ENCODE results near the gene CD9.
"Not testable (repeated sequence)": the region's sequence is repeated elsewhere in the genome, so short reads cannot be mapped to it uniquely, and the experiment has no call there.

The CD9 gene

DNA sequence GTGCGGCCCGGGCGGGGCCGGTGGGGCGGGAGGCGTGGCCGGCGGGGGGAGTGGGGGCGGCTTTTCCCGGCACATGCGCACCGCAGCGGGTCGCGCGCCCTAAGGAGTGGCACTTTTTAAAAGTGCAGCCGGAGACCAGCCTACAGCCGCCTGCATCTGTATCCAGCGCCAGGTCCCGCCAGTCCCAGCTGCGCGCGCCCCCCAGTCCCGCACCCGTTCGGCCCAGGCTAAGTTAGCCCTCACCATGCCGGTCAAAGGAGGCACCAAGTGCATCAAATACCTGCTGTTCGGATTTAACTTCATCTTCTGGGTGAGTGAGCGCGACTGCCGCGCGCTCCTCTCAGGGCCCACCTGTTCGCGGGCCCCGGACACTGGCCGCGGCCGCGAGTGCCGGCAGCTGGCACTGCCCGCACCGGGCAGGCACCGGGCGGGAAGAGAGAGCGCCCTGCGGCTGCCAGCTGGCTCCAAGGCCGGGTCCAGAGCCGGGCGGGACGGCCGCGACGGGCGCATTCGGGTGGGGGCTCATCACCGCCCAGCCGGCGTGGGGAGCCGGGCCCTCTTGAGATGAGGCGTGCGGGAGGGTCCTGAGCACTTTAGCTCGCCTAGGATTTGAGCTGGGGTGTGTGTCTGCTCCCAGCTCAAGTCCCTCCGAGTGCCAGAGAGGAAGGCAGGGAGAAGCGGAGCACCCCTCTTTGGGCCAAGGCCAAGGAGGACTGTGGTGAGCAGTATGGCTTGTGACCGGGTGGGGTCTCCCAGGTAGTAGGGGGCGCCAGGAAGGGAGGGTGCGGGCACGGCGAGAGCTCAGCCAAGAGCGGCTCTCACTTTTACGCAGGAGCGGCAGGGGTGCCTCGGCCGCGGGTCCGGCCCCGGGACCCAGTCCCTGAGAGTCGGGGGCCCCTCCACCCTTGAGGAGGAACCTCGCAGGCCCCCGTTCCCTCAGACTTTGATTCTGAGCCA, at the start of gene CD9:
Gene CD9 (plus strand): TSS at position 145 of the 957 bp plus-strand sequence. CDS start 100 bp downstream, at position 245.
- DNase-seq: no peak

GRCh38 chr12:6154730-6155459, 45.3 kb upstream of the CD9 start:
- no peak for DNase-seq

- no peak for DNase-seq
Measured at GRCh38 chr12:6157482-6157881, 42.7 kb upstream of the CD9 start.

DNA sequence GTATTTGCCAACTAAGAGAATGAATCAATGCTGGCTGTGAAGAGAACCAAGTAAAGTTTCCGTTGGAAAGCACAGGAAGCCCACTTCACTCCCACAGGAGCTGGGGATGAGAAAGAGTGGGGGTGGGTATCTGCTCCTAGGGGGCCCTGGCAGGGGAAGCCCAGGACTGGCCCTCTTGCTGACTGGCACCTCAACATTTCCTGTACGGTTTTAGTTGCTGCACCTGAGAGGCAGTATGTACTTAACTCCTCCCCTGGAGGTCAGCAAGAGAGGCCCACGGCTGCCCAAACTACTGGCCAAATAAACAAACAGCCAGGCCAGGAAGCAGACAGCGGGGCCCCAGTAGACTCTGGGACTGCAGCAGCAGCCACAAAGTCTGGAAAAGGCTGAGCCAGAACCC, 41.9 kb upstream of the CD9 start:
- DNase-seq: no peak

DNA sequence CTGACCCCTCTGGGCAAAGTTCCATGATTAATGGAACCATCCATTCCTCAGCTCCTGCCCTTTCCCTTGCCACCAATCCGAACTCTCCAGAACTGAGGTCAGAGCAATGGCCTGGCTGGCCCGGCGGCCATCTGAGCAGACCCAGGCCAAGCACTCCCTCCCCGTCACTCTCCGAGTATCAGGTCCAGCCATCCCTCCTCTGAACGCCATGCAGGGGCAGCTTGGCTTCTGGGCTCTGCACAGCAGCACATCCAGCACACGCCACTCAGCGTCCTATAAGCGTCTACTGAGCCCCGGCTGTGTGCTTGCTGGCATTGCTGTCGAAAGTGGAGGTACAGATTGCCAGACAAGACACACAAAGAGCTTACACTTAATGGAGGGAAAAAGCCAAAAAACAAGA, 41.5 kb upstream of the CD9 start:
- no peak for DNase-seq

- not testable (repeated sequence) for DNase-seq
Measured at GRCh38 chr12:6159166-6160011, 40.8 kb upstream of the CD9 start.

GRCh38 chr12:6160049-6160649, 40.1 kb upstream of the CD9 start:
- not testable (repeated sequence) for DNase-seq

DNA sequence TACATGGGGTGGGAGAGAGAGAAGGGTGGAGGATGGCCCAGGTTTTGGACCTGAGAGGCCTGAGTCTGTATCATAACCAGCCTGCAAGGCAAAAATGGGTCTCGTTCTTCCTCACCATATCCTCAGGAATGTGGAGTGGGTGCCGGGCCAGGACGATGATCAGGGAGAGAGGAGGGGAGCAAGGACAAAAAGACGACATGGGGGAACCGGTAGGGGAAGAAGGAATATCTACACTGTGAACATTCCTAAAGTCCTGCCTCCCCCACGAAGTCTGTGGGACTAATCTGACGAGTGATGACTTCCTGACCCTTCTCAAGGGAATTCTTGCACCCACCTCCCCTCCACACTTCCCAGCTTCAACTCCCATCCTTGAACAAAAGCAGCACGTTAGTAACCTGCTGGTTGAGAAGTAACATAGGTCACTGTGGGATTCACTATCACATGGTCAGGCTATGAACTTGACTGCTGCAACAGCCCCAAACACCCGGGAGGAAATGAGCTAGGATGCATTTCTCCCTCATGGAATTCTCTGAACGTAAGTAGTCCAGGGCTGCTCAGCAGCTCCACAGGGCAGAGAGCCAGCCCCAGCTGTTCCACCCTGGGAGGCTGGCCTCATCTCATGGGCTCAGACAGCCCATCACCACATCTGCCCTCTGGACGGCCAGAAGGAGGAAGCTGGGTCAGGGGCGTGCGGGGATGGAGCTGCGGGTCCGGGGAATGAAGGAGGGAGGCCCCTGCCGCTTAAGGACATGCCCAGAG, 38.9 kb upstream of the CD9 start:
- DNase-seq: no peak

GRCh38 chr12:6163416-6164060, 36.7 kb upstream of the CD9 start:
- DNase-seq: no peak

- DNase-seq: no peak
Measured at GRCh38 chr12:6165395-6165794, 34.8 kb upstream of the CD9 start.

DNA sequence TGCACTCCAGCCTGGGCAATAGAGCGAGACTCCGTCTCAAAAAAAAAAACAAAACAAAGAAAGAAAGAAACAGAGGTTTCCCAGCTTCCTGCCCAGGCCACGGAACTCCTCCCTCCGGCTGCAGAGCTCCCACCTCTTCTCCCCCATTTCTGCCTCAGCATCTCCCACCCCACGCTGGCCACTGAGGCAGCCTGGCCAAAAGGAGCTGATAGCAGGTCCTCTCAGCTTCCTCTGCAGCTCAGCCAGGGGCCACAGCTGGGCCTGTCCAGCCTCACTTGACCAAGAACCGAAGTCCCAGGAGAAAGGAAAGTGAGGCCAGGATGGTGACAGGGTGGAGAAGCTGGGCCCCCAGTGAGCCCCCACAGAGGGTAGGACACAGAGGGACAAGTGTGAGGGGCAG, 33.4 kb upstream of the CD9 start:
- DNase-seq: no peak

DNA sequence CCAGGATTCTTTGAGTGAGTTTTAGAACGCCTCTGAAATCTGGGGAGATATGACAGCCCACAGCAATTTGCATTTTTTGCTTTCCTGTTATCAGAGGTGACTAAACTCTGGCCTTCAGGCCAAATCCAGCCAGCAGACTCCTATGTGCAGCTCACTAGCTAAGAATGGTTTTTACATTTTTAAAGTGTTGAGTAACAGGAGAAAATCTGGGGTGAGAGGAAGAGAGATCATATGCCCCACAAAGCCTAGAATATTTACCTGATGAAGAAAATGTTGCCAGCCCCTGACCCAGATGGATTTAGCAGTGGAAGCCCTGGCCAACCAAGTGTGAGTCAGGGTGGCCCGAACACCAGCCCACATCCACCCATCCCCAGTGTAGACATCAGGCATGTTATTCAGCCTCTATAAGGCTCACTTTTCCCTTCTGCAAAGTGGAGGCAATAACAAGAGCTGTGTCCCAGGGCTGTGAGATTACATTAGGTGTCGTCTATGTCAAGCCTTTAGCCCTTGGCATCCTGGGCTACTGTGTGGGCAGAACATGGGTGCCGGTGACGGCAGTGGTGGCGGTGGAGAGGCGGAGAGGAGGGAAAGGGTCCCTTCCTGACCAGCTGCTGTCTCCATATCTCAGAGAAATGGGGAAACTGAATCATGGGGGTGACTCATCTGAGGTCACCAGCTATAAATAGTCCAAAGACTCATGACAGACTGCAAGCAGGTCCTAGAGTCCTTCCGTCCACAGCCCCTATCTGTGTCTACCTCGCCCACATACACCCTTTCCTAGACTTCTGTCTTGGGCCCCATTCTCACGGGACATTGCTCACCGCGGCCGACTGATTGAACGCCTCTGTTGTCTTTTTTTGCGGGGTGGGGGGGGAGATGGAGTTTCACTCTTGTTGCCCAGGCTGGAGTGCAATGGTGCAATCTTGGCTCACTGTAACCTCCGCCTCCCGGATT, 32.6 kb upstream of the CD9 start:
- DNase-seq: no peak

GRCh38 chr12:6171409-6172015, 28.7 kb upstream of the CD9 start:
- DNase-seq: no peak

DNA sequence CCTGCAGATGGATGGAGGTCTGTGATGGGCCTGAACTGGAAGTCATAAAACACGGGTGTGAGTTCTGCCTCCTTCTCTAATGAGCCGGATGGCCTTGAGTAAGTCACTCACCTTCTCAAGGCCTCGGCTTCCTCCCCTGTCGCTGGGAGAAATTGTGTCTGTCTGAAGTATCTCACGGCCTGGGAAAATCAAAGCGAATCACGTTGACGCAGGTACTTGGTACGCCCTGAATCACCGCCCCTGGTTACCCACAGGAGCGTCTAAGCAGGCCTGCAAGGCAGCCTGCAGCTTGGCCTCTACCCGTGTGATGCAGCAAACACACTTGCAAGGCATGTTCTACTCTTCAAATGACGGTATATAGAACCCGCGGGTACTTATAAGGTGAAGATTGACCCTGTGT, 28.1 kb upstream of the CD9 start:
- no peak for DNase-seq

DNA sequence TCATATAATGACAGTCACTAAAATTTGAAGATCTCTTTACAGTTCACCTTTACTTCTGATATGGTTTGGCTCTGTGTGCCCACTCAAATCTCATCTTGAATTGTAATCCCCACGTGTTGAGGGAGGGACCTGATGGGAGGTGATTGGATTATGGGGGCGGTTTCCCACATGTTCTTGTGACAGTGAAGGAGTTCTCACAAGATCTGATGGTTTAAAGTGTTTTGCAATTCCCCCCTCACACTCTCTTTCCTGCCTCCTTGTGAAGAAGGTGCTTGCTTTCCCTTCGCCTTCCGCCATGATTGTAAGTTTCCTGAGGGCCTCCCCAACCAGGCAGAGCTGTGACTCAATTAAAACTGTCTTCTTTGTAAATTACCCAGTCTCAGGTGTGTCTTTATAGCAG, 27.3 kb upstream of the CD9 start:
- DNase-seq: no peak

DNA sequence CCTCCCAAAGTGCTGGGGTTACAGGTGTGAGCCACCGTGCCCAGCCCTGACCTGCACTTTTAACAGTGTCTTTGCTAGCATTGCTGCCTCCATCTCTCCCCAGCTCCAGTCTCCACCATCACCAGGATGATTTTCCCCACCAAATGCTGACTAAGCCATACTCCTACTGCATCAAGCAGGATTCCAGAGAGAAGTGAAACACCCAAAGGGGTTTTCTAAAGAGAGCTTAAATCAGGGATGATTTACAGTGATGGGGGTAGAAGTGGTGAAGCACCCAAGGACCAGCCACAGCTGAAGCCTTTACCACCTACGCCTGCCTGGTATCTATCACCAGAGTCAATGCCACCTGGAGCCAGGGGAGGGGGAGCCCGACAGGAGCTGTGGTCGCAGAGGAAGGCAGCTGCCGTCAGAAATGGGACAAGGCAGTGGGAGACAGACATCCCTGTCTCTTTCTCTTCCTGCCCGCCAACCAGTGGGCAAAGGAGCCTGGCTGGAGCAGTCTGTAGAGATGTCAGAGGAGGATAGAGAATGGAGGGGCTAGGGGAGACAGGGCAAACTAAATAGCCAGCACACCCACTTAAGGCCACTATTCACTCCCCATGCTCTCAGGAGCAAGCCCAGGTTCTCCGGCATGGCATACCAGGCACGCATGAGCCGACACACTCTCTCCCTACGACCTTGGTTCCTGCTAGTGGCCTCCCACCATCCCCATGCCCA, 22.4 kb upstream of the CD9 start:
- no peak for DNase-seq

DNA sequence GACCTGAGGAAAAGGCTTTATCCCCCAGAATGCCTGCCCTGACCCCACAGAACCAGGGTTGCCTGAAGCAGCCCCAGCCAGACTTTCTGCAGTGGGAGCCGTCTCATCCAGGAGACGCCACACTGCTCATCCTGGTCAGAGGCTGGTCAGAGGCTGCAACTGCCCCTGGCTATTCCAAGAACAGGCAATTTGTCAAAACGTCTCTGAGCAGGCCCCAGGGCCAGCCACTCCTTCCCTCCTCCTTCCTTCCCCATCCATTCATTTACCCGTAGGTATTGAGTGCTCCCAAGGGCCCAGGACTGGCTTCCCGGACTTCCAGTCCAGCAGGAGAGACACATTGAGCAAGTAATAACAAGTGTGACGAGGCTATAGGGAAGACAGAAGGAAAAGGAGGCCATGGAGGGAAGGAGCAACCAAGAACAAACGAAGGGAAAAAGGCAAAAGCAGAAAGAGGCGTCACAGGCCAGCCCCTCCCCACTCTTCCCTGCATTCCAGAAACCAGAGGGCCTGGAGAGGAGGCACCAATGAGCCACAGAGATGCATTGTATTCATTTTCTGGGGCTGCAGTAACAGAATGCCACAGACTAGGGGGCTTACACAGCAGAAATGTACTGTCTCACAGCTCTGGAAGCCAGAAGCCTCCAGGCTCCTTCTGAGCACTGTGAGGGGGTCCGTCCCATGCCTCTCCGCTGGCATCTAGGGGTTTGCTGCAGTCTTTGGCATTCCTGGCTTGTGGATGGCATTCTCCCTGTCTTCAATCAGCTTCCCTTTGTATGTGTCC, 21.0 kb upstream of the CD9 start:
- DNase-seq: no peak
